ENCODE data around the gene DENND1C. TPM values are rescaled to one million over a fixed set of nuclear protein-coding genes. Genes with fewer than 3 reads are reported as not detected.

DENND1C gene
- total and polyA plus RNA-seq, 9 of the 15 experiments (the other 6 are each of a cell fraction or from before 2014, with no cell fraction given), result 0.03 to 1.2 (median 0.32) TPM; not detected in 1

DNA sequence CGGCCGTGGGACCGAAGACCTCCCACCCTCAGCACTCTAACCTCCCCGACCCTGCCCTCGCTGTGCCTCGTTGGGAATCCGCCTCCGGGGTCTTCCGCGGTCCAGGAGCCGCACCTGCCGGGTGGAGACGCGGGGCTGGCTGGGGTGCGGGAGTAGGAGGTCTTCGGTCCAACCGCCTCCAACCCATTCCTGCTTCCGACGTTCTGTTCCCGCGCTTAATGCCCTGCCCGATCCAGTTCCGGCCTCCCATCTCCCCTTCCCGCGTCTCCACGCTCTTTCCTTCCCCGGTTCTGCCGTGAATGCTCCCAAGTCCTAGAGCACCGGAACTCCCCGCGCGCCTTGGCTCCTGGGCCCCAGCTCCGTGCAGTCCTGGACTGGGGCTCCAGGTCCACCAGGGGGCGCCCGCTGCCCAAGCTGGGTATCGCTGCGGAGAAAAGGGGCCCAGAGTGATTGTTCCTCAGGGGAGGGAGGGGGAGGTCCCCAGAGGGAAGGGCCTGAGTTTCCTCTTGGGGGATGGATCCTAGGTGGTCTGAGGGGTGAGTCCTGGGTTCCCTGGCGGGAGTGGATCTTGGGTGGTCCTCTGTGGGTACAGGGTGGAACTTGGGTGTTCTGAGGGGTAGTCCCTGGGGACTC, 35.2 kb upstream of the DENND1C start (continued):
- no peak for TF ChIP-seq THAP7 (CRISPR knock-in tag; IDR thresholded peaks at IDR 0.05)
- TF ChIP-seq ZBTB43 (CRISPR knock-in tag; IDR thresholded peaks at IDR 0.05), result no peak
- TF ChIP-seq ELF1 (tag; IDR thresholded peaks at IDR 0.05), result peak; percentile 61; the same call in 1 of the 2 replicates
- TF ChIP-seq HMGXB4 (CRISPR knock-in tag; IDR thresholded peaks at IDR 0.05), result peak; percentile 64; the same call in 1 of the 2 replicates
- TF ChIP-seq PHB2 (IDR thresholded peaks at IDR 0.05; ENCODE audit: low read depth), result no peak
- no peak for TF ChIP-seq MCM5 (IDR thresholded peaks at IDR 0.05; ENCODE audit: low read depth)
- no peak for TF ChIP-seq ZFP91 (CRISPR knock-in tag; IDR thresholded peaks at IDR 0.05)
- peak; percentile 49; the same call in 1 of the 2 replicates for TF ChIP-seq TOE1 (IDR thresholded peaks at IDR 0.05; ENCODE audit: borderline replicate concordance)
- 0 out of 2 replicates have a peak, but pooled peaks have one; percentile 39 for TF ChIP-seq TOE1 (CRISPR knock-in tag; IDR thresholded peaks at IDR 0.05; ENCODE audit: borderline replicate concordance, low read depth)
- peak; percentile 43; the same call in 1 of the 2 replicates for TF ChIP-seq MYC (IDR thresholded peaks at IDR 0.05; ENCODE audit: low read depth, low read length)
- peak; percentile 52; the same call in 1 of the 2 replicates for TF ChIP-seq MYC (CRISPR knock-in tag; IDR thresholded peaks at IDR 0.05; ENCODE audit: borderline replicate concordance, low read depth)
- TF ChIP-seq ZFX (CRISPR knock-in tag; IDR thresholded peaks at IDR 0.05), result peak; percentile 75
- TF ChIP-seq GATA2 (CRISPR knock-in tag; IDR thresholded peaks at IDR 0.05), result no peak
- no peak for TF ChIP-seq RFX7 (CRISPR knock-in tag; IDR thresholded peaks at IDR 0.05)
- peak in 1 of 2 experiments; percentile 56; a peak in 1 of 4 replicates for TF ChIP-seq TEAD1 (CRISPR knock-in tag; IDR thresholded peaks at IDR 0.05)
- no peak for TF ChIP-seq YBX1 (IDR thresholded peaks at IDR 0.05)
- no peak for TF ChIP-seq ZNF445 (CRISPR knock-in tag; IDR thresholded peaks at IDR 0.05; ENCODE audit: low read depth)
- no peak for TF ChIP-seq ATF6 (CRISPR knock-in tag; IDR thresholded peaks at IDR 0.05)
- TF ChIP-seq ZKSCAN1 (IDR thresholded peaks at IDR 0.05; ENCODE audit: low read depth, low read length), result no peak
- TF ChIP-seq PPARD (CRISPR knock-in tag; IDR thresholded peaks at IDR 0.05), result no peak

Measured in K562 (cell line).